ENCODE data around the gene NPAS1. TPM values are rescaled to one million over a fixed set of nuclear protein-coding genes. Genes with fewer than 3 reads are reported as not detected.

The NPAS1 gene
- polyA plus RNA-seq, 1 donor (not counting 4 experiments of a cell fraction or from before 2014, with no cell fraction given) = 0.42 TPM

DNA sequence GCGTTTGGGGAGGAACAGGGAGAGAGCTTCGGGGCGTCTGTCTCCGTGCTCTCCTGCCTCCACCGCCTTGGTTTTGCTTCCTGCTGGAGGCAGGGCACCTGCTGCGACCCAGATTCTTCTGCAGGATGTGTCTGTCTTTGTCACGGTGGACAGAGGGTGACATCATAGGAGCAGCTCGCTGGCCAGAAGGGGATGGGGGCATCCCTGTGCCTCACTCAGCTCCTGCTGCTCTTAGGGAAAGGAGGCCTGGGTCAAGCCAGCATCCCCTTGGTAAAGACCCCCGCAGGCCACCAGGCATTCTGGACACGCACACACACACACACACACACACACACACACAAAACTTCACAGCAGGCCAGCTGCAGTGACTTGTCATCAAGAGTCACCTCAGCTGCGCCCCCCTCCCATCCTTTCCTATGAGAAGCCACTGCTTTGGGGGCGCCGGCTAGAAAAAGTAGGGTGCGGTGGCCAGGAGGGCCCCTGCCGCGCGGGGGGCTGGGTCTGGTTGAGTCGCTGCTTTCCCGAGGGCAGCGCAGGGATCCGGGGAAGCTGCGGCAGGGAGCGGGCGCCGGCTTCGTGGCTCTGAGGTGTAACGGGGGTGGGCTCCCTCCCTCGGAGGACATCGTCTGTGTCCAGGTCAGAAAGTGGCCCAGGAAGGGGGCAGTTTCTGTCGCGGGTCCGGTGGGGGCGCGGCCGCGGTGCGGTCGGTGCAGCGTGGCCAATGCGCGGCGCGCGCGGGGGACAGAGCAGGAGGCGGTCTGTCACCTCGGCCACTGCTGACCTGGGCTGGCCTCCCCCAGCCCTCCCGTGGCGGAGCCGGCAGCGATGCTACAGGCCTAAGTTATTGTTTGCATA is 15.8 kb upstream of the NPAS1 start:
- Histone ChIP-seq H3K4me2 (ENCODE audit: control insufficient read depth, extremely low read depth, insufficient read depth, low read depth, low read length) (no peak overlapping the region), H3K9me1 (ENCODE audit: control insufficient read depth, extremely low read depth, insufficient read depth, low read length) (no peaks in the 10 kb centered on the region), H3K27ac (ENCODE audit: control insufficient read depth, insufficient read depth, low read length) (no peak overlapping the region), H3K27me3 (ENCODE audit: control insufficient read depth, extremely low read depth, insufficient read depth, low read length) (no peaks in the 10 kb centered on the region), H3K4me3 (ENCODE audit: control insufficient read depth in 2 of 3, extremely low read depth in 1 of 3, insufficient read depth in 2 of 3, low read depth in 1 of 3, low read length in 3 of 3) (no peak overlapping the region), H2AFZ (ENCODE audit: control insufficient read depth, low read length) (no peak overlapping the region), H3K79me2 (ENCODE audit: control insufficient read depth, insufficient read depth, low read length) (no peaks in the 10 kb centered on the region), H3K9me3 (ENCODE audit: control insufficient read depth, low read depth, low read length) (no peaks in the 10 kb centered on the region), H3K36me3 (ENCODE audit: control insufficient read depth in 2 of 2, extremely low read depth in 1 of 2, insufficient read depth in 2 of 2, low read length in 2 of 2) (peaks cover 9 to 17% of the 10 kb centered on the region in 2 experiments), H3K4me1 (ENCODE audit: control insufficient read depth, extremely low read depth, insufficient read depth, low read length) (no peaks in the 10 kb centered on the region), H4K20me1 (ENCODE audit: control insufficient read depth, extremely low read depth, insufficient read depth, low read length) (no peaks in the 10 kb centered on the region), H3K9ac (ENCODE audit: control insufficient read depth, extremely low read depth, insufficient read depth, low read length) (no peak overlapping the region)
- no peak for FAIRE-seq
- dilution Hi-C loops (cut with MboI; ENCODE audit: extremely low pct_ligation_motif_present, low sequenced_read_pairs) = no loop called here
- no peak for DNase-seq (ENCODE audit: low read depth, low spot score)
- TF ChIP-seq EZH2 (IDR thresholded peaks at IDR 0.05; ENCODE audit: low read length) = no peak
- TF ChIP-seq, protein P1, sequence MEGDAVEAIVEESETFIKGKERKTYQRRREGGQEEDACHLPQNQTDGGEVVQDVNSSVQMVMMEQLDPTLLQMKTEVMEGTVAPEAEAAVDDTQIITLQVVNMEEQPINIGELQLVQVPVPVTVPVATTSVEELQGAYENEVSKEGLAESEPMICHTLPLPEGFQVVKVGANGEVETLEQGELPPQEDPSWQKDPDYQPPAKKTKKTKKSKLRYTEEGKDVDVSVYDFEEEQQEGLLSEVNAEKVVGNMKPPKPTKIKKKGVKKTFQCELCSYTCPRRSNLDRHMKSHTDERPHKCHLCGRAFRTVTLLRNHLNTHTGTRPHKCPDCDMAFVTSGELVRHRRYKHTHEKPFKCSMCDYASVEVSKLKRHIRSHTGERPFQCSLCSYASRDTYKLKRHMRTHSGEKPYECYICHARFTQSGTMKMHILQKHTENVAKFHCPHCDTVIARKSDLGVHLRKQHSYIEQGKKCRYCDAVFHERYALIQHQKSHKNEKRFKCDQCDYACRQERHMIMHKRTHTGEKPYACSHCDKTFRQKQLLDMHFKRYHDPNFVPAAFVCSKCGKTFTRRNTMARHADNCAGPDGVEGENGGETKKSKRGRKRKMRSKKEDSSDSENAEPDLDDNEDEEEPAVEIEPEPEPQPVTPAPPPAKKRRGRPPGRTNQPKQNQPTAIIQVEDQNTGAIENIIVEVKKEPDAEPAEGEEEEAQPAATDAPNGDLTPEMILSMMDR (optimal IDR thresholded peaks at IDR 0.05 in 1 of 3, IDR thresholded peaks at IDR 0.05 in 1 of 3, conservative IDR thresholded peaks at IDR 0.05 in 1 of 3; ENCODE audit: extremely low read depth in 1 of 3, insufficient read depth in 2 of 3, low read length in 3 of 3) = no peak

DNA sequence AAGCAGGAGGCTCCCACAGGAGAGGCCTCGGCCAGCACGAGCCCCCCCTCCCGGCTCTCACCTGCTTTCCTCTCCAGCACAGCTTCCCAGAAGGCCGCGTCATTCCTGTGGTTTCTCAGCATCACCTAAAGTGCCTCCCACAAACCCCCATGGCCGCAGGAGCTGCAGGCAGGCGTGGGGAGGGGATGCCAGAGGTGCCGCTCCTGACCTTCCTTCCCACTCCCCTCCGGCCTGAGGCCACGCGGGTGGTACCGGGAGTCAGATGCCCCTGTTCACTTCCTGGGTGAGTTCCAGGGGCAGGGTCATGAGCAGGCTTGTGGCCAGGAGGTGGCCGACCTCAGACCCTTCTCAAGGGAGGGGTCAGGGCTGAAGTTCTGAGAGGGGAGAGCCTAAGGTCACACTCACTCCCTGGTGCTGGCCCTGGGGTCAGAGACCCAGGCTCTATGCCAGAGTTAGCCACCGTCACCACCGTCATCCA is 14.4 kb upstream of the NPAS1 start:
- Histone ChIP-seq H2AFZ (ENCODE audit: control insufficient read depth, low read length) (no peak overlapping the region), H4K20me1 (ENCODE audit: control insufficient read depth, extremely low read depth, insufficient read depth, low read length) (no peaks in the 10 kb centered on the region), H3K9me1 (ENCODE audit: control insufficient read depth, extremely low read depth, insufficient read depth, low read length) (no peaks in the 10 kb centered on the region), H3K27me3 (ENCODE audit: control insufficient read depth, extremely low read depth, insufficient read depth, low read length) (no peaks in the 10 kb centered on the region), H3K79me2 (ENCODE audit: control insufficient read depth, insufficient read depth, low read length) (no peaks in the 10 kb centered on the region), H3K9ac (ENCODE audit: control insufficient read depth, extremely low read depth, insufficient read depth, low read length) (no peak overlapping the region), H3K36me3 (ENCODE audit: control insufficient read depth in 2 of 2, extremely low read depth in 1 of 2, insufficient read depth in 2 of 2, low read length in 2 of 2) (peaks cover 0 to 12% of the 10 kb centered on the region in 2 experiments), H3K27ac (ENCODE audit: control insufficient read depth, insufficient read depth, low read length) (no peak overlapping the region), H3K9me3 (ENCODE audit: control insufficient read depth, low read depth, low read length) (no peaks in the 10 kb centered on the region), H3K4me1 (ENCODE audit: control insufficient read depth, extremely low read depth, insufficient read depth, low read length) (no peaks in the 10 kb centered on the region), H3K4me2 (ENCODE audit: control insufficient read depth, extremely low read depth, insufficient read depth, low read depth, low read length) (no peak overlapping the region), H3K4me3 (ENCODE audit: control insufficient read depth in 2 of 3, extremely low read depth in 1 of 3, insufficient read depth in 2 of 3, low read depth in 1 of 3, low read length in 3 of 3) (no peak overlapping the region)
- no peak for DNase-seq (ENCODE audit: low read depth, low spot score)
- dilution Hi-C loops (cut with MboI; ENCODE audit: extremely low pct_ligation_motif_present, low sequenced_read_pairs) = no loop called here
- no peak for TF ChIP-seq EZH2 (IDR thresholded peaks at IDR 0.05; ENCODE audit: low read length)
- TF ChIP-seq, protein P1 (optimal IDR thresholded peaks at IDR 0.05 in 1 of 3, IDR thresholded peaks at IDR 0.05 in 1 of 3, conservative IDR thresholded peaks at IDR 0.05 in 1 of 3; ENCODE audit: extremely low read depth in 1 of 3, insufficient read depth in 2 of 3, low read length in 3 of 3) = no peak
- FAIRE-seq = no peak
